Measurements from ENCODE around the gene LRP10.
"Not testable (repeated sequence)": the region's sequence is repeated elsewhere in the genome, so short reads cannot be mapped to it uniquely, and the experiment has no call there.

LRP10 gene

GRCh38 chr14:22850944-22851764, 20.4 kb upstream of the LRP10 start:
- FAIRE-seq = no peak
- TF ChIP-seq CTCF (IDR thresholded peaks at IDR 0.05; ENCODE audit: insufficient read depth, missing control alignments) = no peak
- DNase-seq (ENCODE audit: insufficient read length, low spot score) = no peak

GRCh38 chr14:22852178-22852577, 19.4 kb upstream of the LRP10 start:
- not testable (repeated sequence) for DNase-seq (ENCODE audit: insufficient read length, low spot score); FAIRE-seq

GRCh38 chr14:22852599-22852939, 19.0 kb upstream of the LRP10 start:
- no peak for FAIRE-seq
- TF ChIP-seq CTCF (IDR thresholded peaks at IDR 0.05; ENCODE audit: insufficient read depth, missing control alignments) = no peak
- DNase-seq (ENCODE audit: insufficient read length, low spot score) = no peak

- peak; percentile 63 for DNase-seq (ENCODE audit: insufficient read length, low spot score)
- TF ChIP-seq CTCF (IDR thresholded peaks at IDR 0.05; ENCODE audit: insufficient read depth, missing control alignments) = peak; percentile 96
- no peak for FAIRE-seq
These were observed 18.4 kb upstream of the LRP10 start for GRCh38 chr14:22852940-22853767.

GRCh38 chr14:22854296-22854695, 17.2 kb upstream of the LRP10 start:
- FAIRE-seq; DNase-seq (ENCODE audit: insufficient read length, low spot score): not testable (repeated sequence)

- no peak for TF ChIP-seq CTCF (IDR thresholded peaks at IDR 0.05; ENCODE audit: insufficient read depth, missing control alignments)
- DNase-seq (ENCODE audit: insufficient read length, low spot score) = no peak
- no peak for FAIRE-seq
These were observed 16.4 kb upstream of the LRP10 start for GRCh38 chr14:22854963-22855724.

GRCh38 chr14:22856428-22856827, 15.1 kb upstream of the LRP10 start:
- no peak for FAIRE-seq
- no peak for TF ChIP-seq CTCF (IDR thresholded peaks at IDR 0.05; ENCODE audit: insufficient read depth, missing control alignments)
- no peak for DNase-seq (ENCODE audit: insufficient read length, low spot score)

- FAIRE-seq; DNase-seq (ENCODE audit: insufficient read length, low spot score): not testable (repeated sequence)
These were observed 11.2 kb upstream of the LRP10 start for GRCh38 chr14:22860377-22860776.

Measured in D721Med (cell line).